Liver (tissue), 9 donors: ENCODE measurements around the gene EEF1G. TPM values are rescaled to one million over a fixed set of nuclear protein-coding genes. Genes with fewer than 3 reads are reported as not detected.

Source experiments
- DNase-seq: peaks from one replicate; pipeline ENCODE4 v3.0.0-alpha.2; 2017; ENCODE audit warnings: low spot score
- H3K27ac ChIP-seq, 2 donors: one replicate each; pipeline ENCODE4 v1.7.0; 2013; ENCODE audit warnings: inconsistent platforms in 2 of 2, low read length in 2 of 2, control low read depth in 1 of 2, low read depth in 1 of 2, mild to moderate bottlenecking in 1 of 2
- H3K27me3 ChIP-seq, 4 donors: one replicate each; pipeline versions ENCODE4 v1.6.1 to v1.7.0; 2013; ENCODE audit warnings: low read length in 3 of 4, inconsistent platforms in 1 of 4, mild to moderate bottlenecking in 1 of 4, moderate library complexity in 1 of 4; ENCODE audit not compliant: control insufficient read depth in 4 of 4, insufficient read depth in 4 of 4
- H3K36me3 ChIP-seq, 4 donors: one replicate each; pipeline versions ENCODE4 v1.6.1 to v1.7.0; 2013; ENCODE audit warnings: low read length in 3 of 4, mild to moderate bottlenecking in 3 of 4, low read depth in 1 of 4, moderate library complexity in 1 of 4; ENCODE audit not compliant: control insufficient read depth in 4 of 4, insufficient read depth in 3 of 4
- H3K4me1 ChIP-seq, 4 donors: one replicate each; pipeline versions ENCODE4 v1.6.1 to v1.7.0; 2013; ENCODE audit warnings: low read length in 3 of 4, mild to moderate bottlenecking in 3 of 4, moderate library complexity in 1 of 4; ENCODE audit not compliant: control insufficient read depth in 4 of 4, insufficient read depth in 4 of 4
- H3K4me3 ChIP-seq, 3 donors: one replicate each; pipeline versions ENCODE4 v1.6.1 to v1.7.0; 2013; ENCODE audit warnings: low read length in 3 of 3, control low read depth in 1 of 3, low read depth in 1 of 3, mild to moderate bottlenecking in 1 of 3
- H3K9ac ChIP-seq, 2 donors: one replicate each; pipeline ENCODE4 v1.7.0; 2013; ENCODE audit warnings: low read length in 2 of 2, mild to moderate bottlenecking in 2 of 2, moderate library complexity in 2 of 2, control low read depth in 1 of 2, low read depth in 1 of 2
- H3K9me3 ChIP-seq, 4 donors: one replicate each; pipeline versions ENCODE4 v1.6.1 to v1.7.0; 2013; ENCODE audit warnings: low read length in 3 of 4; ENCODE audit not compliant: control insufficient read depth in 4 of 4
- EGR1 ChIP-seq, 2 donors: IDR thresholded peaks; 2 replicates each; pipeline ENCODE4 v1.6.1; 2016 to 2018; ENCODE audit warnings: antibody characterized with exemption in 2 of 2, low read depth in 2 of 2
- FOXA1 ChIP-seq: IDR thresholded peaks from 2 replicates; pipeline ENCODE4 v1.6.1; 2016; ENCODE audit warnings: antibody characterized with exemption
- FOXA2 ChIP-seq: IDR thresholded peaks from 2 replicates; pipeline ENCODE4 v1.6.1; 2016; ENCODE audit warnings: antibody characterized with exemption
- GABPA ChIP-seq, 2 donors: IDR thresholded peaks in 1 of 2; conservative IDR thresholded peaks in 1 of 2; 2 replicates each; pipeline ENCODE4 v1.6.1; 2016; ENCODE audit warnings: antibody characterized with exemption in 2 of 2, mild to moderate bottlenecking in 1 of 2, moderate library complexity in 1 of 2
- HNF4A ChIP-seq, 2 donors: conservative IDR thresholded peaks; 2 replicates each; pipeline ENCODE4 v1.6.1; 2016; ENCODE audit warnings: antibody characterized with exemption in 2 of 2, mild to moderate bottlenecking in 2 of 2
- HNF4G ChIP-seq: IDR thresholded peaks from 2 replicates; pipeline ENCODE4 v1.6.1; 2016; ENCODE audit warnings: antibody characterized with exemption
- JUND ChIP-seq, 2 donors: IDR thresholded peaks; 2 replicates each; pipeline ENCODE4 v1.6.1; 2016; ENCODE audit warnings: antibody characterized with exemption in 2 of 2
- NR2F2 ChIP-seq: IDR thresholded peaks from 2 replicates; pipeline ENCODE4 v1.6.1; 2016; ENCODE audit warnings: antibody characterized with exemption
- RAD21 ChIP-seq, 2 donors: IDR thresholded peaks; 2 replicates each; pipeline ENCODE4 v1.6.1; 2016; ENCODE audit warnings: antibody characterized with exemption in 2 of 2, mild to moderate bottlenecking in 2 of 2
- RXRA ChIP-seq, 2 donors: IDR thresholded peaks; 2 replicates each; pipeline ENCODE4 v1.6.1; 2017 to 2018; ENCODE audit warnings: antibody characterized with exemption in 2 of 2, mild to moderate bottlenecking in 1 of 2
- SP1 ChIP-seq: IDR thresholded peaks from 2 replicates; pipeline ENCODE4 v1.6.1; 2018; ENCODE audit warnings: antibody characterized with exemption, mild to moderate bottlenecking
- TAF1 ChIP-seq: conservative IDR thresholded peaks from 2 replicates; pipeline ENCODE4 v1.6.1; 2016; ENCODE audit warnings: antibody characterized with exemption, mild to moderate bottlenecking
- YY1 ChIP-seq: IDR thresholded peaks from 2 replicates; pipeline ENCODE4 v1.6.1; 2016; ENCODE audit warnings: antibody characterized with exemption, mild to moderate bottlenecking
- WGBS: extraction: QIAGEN DNeasy Blood & Tissue Kit; methylation state at CpG from one replicate; pipeline ENCODE4 v1.1.7; 2013; 5-methylcytosine and 5-hydroxymethylcytosine counted together
- polyA plus RNA-seq, 2 donors: library from polyadenylated mRNA; stranded (reverse) in 1 of 2; unstranded in 1 of 2; fragments of 200-250 nt in 1 of 2; fragments of >200 nt in 1 of 2; fragmentation: Nextera tagmentation in 1 of 2; extraction: Ambion mirVana in 1 of 2; gene quantifications; one replicate each; pipeline versions ENCODE4 v1.2.1 to v1.2.3, GENCODE V29; 2013 to 2015
- total RNA-seq, 2 donors: library from RNA; depleted of rRNA; stranded (reverse); fragments of >200 nt; gene quantifications; one replicate each; pipeline ENCODE4 v1.2.3, GENCODE V29; 2014
- TF ChIP-seq, protein P1 (sequence below): IDR thresholded peaks from 2 replicates; pipeline ENCODE4 v1.6.1; 2016; ENCODE audit warnings: antibody characterized with exemption, mild to moderate bottlenecking
- TF ChIP-seq, protein P2 (sequence below): IDR thresholded peaks from 2 replicates; pipeline ENCODE4 v1.6.1; 2016; ENCODE audit warnings: antibody characterized with exemption
- TF ChIP-seq, protein P3 (sequence below): IDR thresholded peaks from 2 replicates; pipeline ENCODE4 v1.6.1; 2016; ENCODE audit warnings: antibody characterized with exemption
- TF ChIP-seq, protein P4 (sequence below): IDR thresholded peaks from 2 replicates; pipeline ENCODE4 v1.6.1; 2016; ENCODE audit warnings: antibody characterized with exemption
- TF ChIP-seq, protein P5 (sequence below): fragments of 150-350 bp; IDR thresholded peaks from 2 replicates; pipeline ENCODE4 v1.5.1; 2017; ENCODE audit warnings: improper control_type of control experiment, low read depth, low read length; ENCODE audit not compliant: missing input control
- donor health status: healthy.
- donor health status: healthy.
- donor health status: healthy.
- donor health status: healthy.
- donor health status: healthy.

Gene EEF1G
- total and polyA plus RNA-seq, 4 donors: 251 to 640 (median 469) TPM

DNA sequence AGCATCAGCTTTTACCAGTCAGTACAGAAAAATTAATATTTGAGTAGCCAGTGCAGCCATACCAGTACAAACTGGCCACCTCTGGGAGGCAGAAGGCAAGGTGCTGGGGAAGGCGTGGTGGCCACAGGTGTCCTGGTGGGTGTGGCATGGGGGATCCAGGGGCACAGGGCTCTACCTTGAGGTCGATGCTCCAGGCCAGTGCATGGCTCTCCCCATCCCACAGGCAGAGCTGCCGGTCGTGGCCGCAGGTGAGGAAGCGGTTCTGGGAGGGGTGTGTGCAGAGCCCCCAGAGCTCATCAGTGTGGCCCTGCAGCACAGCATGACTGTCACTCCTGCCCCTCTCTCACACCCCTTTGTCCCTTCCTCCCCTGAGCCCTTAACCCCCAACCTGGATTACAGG is 31.8 kb upstream of the EEF1G start:
- Histone ChIP-seq H3K9me3 (no peaks in the 10 kb centered on the region), H3K36me3 (peaks cover 2 to 17% (median 3%) of the 10 kb centered on the region in 4 donors), H3K27ac (no peak overlapping the region), H3K4me1 (peaks cover 10 to 42% (median 24%) of the 10 kb centered on the region in 4 donors), H3K27me3 (no peaks in the 10 kb centered on the region), H3K4me3 (no peak overlapping the region), H3K9ac (no peak overlapping the region)
- 92% methylated on average over 6 of the region's 6 CpGs for WGBS
- TF ChIP-seq TAF1 (no peak), SP1 (no peak), FOXA2 (no peak), HNF4A (conservative IDR thresholded peaks at IDR 0.05) (no peak), FOXA1 (no peak), RXRA (IDR thresholded peaks at IDR 0.05) (no peak), GABPA (IDR thresholded peaks at IDR 0.05 in 1 of 2, conservative IDR thresholded peaks at IDR 0.05 in 1 of 2) (no peak), RAD21 (IDR thresholded peaks at IDR 0.05) (no peak), NR2F2 (no peak), JUND (IDR thresholded peaks at IDR 0.05) (no peak), HNF4G (no peak), EGR1 (IDR thresholded peaks at IDR 0.05; ENCODE audit: low read depth in 2 of 2) (no peak), YY1 (no peak)
- TF ChIP-seq, protein P1, sequence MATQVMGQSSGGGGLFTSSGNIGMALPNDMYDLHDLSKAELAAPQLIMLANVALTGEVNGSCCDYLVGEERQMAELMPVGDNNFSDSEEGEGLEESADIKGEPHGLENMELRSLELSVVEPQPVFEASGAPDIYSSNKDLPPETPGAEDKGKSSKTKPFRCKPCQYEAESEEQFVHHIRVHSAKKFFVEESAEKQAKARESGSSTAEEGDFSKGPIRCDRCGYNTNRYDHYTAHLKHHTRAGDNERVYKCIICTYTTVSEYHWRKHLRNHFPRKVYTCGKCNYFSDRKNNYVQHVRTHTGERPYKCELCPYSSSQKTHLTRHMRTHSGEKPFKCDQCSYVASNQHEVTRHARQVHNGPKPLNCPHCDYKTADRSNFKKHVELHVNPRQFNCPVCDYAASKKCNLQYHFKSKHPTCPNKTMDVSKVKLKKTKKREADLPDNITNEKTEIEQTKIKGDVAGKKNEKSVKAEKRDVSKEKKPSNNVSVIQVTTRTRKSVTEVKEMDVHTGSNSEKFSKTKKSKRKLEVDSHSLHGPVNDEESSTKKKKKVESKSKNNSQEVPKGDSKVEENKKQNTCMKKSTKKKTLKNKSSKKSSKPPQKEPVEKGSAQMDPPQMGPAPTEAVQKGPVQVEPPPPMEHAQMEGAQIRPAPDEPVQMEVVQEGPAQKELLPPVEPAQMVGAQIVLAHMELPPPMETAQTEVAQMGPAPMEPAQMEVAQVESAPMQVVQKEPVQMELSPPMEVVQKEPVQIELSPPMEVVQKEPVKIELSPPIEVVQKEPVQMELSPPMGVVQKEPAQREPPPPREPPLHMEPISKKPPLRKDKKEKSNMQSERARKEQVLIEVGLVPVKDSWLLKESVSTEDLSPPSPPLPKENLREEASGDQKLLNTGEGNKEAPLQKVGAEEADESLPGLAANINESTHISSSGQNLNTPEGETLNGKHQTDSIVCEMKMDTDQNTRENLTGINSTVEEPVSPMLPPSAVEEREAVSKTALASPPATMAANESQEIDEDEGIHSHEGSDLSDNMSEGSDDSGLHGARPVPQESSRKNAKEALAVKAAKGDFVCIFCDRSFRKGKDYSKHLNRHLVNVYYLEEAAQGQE: no peak
- TF ChIP-seq, protein P2, sequence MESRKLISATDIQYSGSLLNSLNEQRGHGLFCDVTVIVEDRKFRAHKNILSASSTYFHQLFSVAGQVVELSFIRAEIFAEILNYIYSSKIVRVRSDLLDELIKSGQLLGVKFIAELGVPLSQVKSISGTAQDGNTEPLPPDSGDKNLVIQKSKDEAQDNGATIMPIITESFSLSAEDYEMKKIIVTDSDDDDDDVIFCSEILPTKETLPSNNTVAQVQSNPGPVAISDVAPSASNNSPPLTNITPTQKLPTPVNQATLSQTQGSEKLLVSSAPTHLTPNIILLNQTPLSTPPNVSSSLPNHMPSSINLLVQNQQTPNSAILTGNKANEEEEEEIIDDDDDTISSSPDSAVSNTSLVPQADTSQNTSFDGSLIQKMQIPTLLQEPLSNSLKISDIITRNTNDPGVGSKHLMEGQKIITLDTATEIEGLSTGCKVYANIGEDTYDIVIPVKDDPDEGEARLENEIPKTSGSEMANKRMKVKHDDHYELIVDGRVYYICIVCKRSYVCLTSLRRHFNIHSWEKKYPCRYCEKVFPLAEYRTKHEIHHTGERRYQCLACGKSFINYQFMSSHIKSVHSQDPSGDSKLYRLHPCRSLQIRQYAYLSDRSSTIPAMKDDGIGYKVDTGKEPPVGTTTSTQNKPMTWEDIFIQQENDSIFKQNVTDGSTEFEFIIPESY: no peak
- TF ChIP-seq, protein P3, sequence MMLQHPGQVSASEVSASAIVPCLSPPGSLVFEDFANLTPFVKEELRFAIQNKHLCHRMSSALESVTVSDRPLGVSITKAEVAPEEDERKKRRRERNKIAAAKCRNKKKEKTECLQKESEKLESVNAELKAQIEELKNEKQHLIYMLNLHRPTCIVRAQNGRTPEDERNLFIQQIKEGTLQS: no peak
- TF ChIP-seq, protein P4, sequence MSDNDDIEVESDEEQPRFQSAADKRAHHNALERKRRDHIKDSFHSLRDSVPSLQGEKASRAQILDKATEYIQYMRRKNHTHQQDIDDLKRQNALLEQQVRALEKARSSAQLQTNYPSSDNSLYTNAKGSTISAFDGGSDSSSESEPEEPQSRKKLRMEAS: no peak
- TF ChIP-seq, protein P5, sequence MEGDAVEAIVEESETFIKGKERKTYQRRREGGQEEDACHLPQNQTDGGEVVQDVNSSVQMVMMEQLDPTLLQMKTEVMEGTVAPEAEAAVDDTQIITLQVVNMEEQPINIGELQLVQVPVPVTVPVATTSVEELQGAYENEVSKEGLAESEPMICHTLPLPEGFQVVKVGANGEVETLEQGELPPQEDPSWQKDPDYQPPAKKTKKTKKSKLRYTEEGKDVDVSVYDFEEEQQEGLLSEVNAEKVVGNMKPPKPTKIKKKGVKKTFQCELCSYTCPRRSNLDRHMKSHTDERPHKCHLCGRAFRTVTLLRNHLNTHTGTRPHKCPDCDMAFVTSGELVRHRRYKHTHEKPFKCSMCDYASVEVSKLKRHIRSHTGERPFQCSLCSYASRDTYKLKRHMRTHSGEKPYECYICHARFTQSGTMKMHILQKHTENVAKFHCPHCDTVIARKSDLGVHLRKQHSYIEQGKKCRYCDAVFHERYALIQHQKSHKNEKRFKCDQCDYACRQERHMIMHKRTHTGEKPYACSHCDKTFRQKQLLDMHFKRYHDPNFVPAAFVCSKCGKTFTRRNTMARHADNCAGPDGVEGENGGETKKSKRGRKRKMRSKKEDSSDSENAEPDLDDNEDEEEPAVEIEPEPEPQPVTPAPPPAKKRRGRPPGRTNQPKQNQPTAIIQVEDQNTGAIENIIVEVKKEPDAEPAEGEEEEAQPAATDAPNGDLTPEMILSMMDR: no peak
- no peak for DNase-seq
